ENCODE data around the gene SAT1.

DNA sequence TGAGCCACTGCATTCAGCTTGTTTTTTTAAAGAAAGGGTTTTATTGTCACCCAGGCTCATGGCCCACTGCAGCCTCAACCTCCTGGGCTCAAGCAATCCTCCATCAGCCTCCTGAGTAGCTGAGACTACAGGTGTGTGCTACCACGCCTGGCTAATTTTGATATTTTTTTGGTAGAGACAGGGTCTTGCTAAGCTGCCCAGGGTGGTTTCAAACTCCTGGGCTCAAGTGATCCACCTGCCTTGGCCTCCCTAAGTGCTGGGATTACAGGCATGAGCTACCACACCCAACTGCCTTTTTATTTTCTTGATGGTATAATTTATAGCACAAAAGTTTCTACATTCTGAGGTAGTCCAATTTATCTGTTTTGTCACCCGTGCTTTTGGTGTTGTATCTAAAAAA is 38.9 kb downstream of the SAT1 start:
- TF ChIP-seq, protein P1, sequence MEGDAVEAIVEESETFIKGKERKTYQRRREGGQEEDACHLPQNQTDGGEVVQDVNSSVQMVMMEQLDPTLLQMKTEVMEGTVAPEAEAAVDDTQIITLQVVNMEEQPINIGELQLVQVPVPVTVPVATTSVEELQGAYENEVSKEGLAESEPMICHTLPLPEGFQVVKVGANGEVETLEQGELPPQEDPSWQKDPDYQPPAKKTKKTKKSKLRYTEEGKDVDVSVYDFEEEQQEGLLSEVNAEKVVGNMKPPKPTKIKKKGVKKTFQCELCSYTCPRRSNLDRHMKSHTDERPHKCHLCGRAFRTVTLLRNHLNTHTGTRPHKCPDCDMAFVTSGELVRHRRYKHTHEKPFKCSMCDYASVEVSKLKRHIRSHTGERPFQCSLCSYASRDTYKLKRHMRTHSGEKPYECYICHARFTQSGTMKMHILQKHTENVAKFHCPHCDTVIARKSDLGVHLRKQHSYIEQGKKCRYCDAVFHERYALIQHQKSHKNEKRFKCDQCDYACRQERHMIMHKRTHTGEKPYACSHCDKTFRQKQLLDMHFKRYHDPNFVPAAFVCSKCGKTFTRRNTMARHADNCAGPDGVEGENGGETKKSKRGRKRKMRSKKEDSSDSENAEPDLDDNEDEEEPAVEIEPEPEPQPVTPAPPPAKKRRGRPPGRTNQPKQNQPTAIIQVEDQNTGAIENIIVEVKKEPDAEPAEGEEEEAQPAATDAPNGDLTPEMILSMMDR (optimal IDR thresholded peaks at IDR 0.05 in 1 of 3, IDR thresholded peaks at IDR 0.05 in 1 of 3, conservative IDR thresholded peaks at IDR 0.05 in 1 of 3; ENCODE audit: extremely low read depth in 1 of 3, insufficient read depth in 2 of 3, low read length in 3 of 3), result no peak
- TF ChIP-seq EZH2 (IDR thresholded peaks at IDR 0.05; ENCODE audit: low read length), result no peak

All from keratinocyte (primary cell).